H1 (cell line): Measurements from ENCODE around the gene HABP2. TPM values are rescaled to one million over a fixed set of nuclear protein-coding genes. Genes with fewer than 3 reads are reported as not detected.

Experiments
- CTCF ChIA-PET: fragments of 300-600 bp; sonication (Branson Sonifier 250); formaldehyde crosslinking; loops from one replicate; lab custom pipeline; 2021; ENCODE audit not compliant: partially characterized antibody; lab: Charles Lee
- POLR2A ChIA-PET: fragments of 300-600 bp; sonication (Branson Sonifier 250); formaldehyde crosslinking; loops from one replicate; lab custom pipeline; 2021; ENCODE audit warnings: inconsistent platforms; ENCODE audit not compliant: partially characterized antibody; lab: Charles Lee
- DNase-seq, 2 experiments: peaks; one replicate each; pipeline versions ENCODE4 v3.0.0 to v3.0.0-alpha.2; 2010 to 2022; ENCODE audit warnings: low spot score in 2 of 2, low read depth in 1 of 2, mixed read lengths in 1 of 2
- FAIRE-seq: peaks from 2 replicates; lab custom pipeline; 2011; peaks lifted over from hg19 to GRCh38; lab: Jason Lieb, UNC
- H2AFZ ChIP-seq: 2 replicates; pipeline ENCODE4 v1.8.1; 2012; ENCODE audit warnings: low read length, inconsistent platforms
- H2AK5ac ChIP-seq: 2 replicates; pipeline ENCODE4 v1.6.1; 2013; ENCODE audit warnings: low read depth, low read length
- H2BK120ac ChIP-seq: replicated peaks from 2 replicates; pipeline ENCODE3; 2013; ENCODE audit warnings: low read depth, low read length, inconsistent platforms
- H2BK12ac ChIP-seq: 2 replicates; pipeline ENCODE4 v1.6.1; 2013; ENCODE audit warnings: low read depth, low read length
- H2BK15ac ChIP-seq: 2 replicates; pipeline ENCODE4 v1.6.1; 2013; ENCODE audit warnings: low read length
- H2BK20ac ChIP-seq: 2 replicates; pipeline ENCODE4 v1.6.1; 2013; ENCODE audit warnings: low read length
- H2BK5ac ChIP-seq: 2 replicates; pipeline ENCODE4 v1.6.1; 2013; ENCODE audit warnings: low read depth, low read length
- H3K14ac ChIP-seq: 2 replicates; pipeline ENCODE4 v1.6.1; 2013; ENCODE audit warnings: inconsistent platforms; ENCODE audit not compliant: insufficient read length
- H3K18ac ChIP-seq: 2 replicates; pipeline ENCODE4 v1.6.1; 2013; ENCODE audit warnings: low read length; ENCODE audit errors: extremely low read depth
- H3K23ac ChIP-seq: 2 replicates; pipeline ENCODE4 v1.6.1; 2013; ENCODE audit warnings: inconsistent platforms; ENCODE audit not compliant: insufficient read length
- H3K23me2 ChIP-seq: 2 replicates; pipeline ENCODE4 v1.6.1; 2013; ENCODE audit warnings: low read depth, low read length
- H3K27ac ChIP-seq: 2 replicates; pipeline ENCODE4 v1.6.1; 2011; ENCODE audit warnings: low read depth, low read length, inconsistent platforms
- H3K27me3 ChIP-seq, 4 experiments: replicated peaks in 1 of 4; 1 replicate in 1 of 4; 2 replicates in 3 of 4; pipeline versions ENCODE4 v1.6.1 to v1.8.1; 2011 to 2013; ENCODE audit warnings: low read length in 3 of 4, mild to moderate bottlenecking in 3 of 4, inconsistent platforms in 2 of 4, mixed read lengths in 2 of 4, moderate library complexity in 1 of 4; ENCODE audit not compliant: control insufficient read depth in 3 of 4, insufficient read depth in 3 of 4; ENCODE audit errors: extremely low read depth in 1 of 4
- H3K36me3 ChIP-seq, 4 experiments: 2 replicates each; pipeline versions ENCODE4 v1.6.1 to v1.8.1; 2011 to 2013; ENCODE audit warnings: mild to moderate bottlenecking in 4 of 4, low read length in 3 of 4, moderate library complexity in 2 of 4, control low read depth in 1 of 4, inconsistent platforms in 1 of 4; ENCODE audit not compliant: insufficient read depth in 4 of 4, control insufficient read depth in 2 of 4
- H3K4ac ChIP-seq: replicated peaks from 2 replicates; pipeline ENCODE3; 2013; ENCODE audit warnings: low read length, low read depth, mixed read lengths, inconsistent platforms; ENCODE audit not compliant: insufficient read length
- H3K4me1 ChIP-seq, 4 experiments: replicated peaks in 1 of 4; 1 replicate in 1 of 4; 2 replicates in 3 of 4; pipeline versions ENCODE4 v1.6.1 to v1.8.1; 2011 to 2013; ENCODE audit warnings: low read length in 3 of 4, inconsistent platforms in 2 of 4, mixed read lengths in 1 of 4; ENCODE audit not compliant: insufficient read depth in 4 of 4, control insufficient read depth in 3 of 4
- H3K4me2 ChIP-seq, 2 experiments: 2 replicates each; pipeline versions ENCODE4 v1.6.1 to v1.8.1; 2011 to 2013; ENCODE audit warnings: low read depth in 2 of 2, low read length in 2 of 2, control low read depth in 1 of 2, inconsistent platforms in 1 of 2, mild to moderate bottlenecking in 1 of 2; ENCODE audit not compliant: insufficient read depth in 1 of 2
- H3K4me3 ChIP-seq, 4 experiments: fragments of 200-600, 300-600 bp in 1 of 4; sonication (generic), shearing (Covaris generic), sonication (Bioruptor Twin) in 1 of 4; 2 replicates each; pipeline versions ENCODE4 v1.5.1 to v1.8.1; 2011 to 2016; ENCODE audit warnings: low read length in 4 of 4, low read depth in 3 of 4, control low read depth in 2 of 4, inconsistent platforms in 2 of 4, mild to moderate bottlenecking in 2 of 4, mixed read lengths in 1 of 4, moderate library complexity in 1 of 4; ENCODE audit not compliant: insufficient read depth in 2 of 4; ENCODE audit errors: extremely low read depth in 1 of 4
- H3K56ac ChIP-seq: replicated peaks from 2 replicates; pipeline ENCODE3; 2013; ENCODE audit warnings: low read depth, mild to moderate bottlenecking, mixed read lengths, low read length, inconsistent platforms; ENCODE audit not compliant: insufficient read length
- H3K79me1 ChIP-seq: 2 replicates; pipeline ENCODE4 v1.6.1; 2013; ENCODE audit warnings: low read depth, low read length, control low read depth
- H3K79me2 ChIP-seq, 2 experiments: 2 replicates each; pipeline versions ENCODE4 v1.6.1 to v1.8.1; 2012 to 2013; ENCODE audit warnings: low read length in 2 of 2, mild to moderate bottlenecking in 2 of 2, inconsistent platforms in 1 of 2; ENCODE audit not compliant: insufficient read depth in 2 of 2, control insufficient read depth in 1 of 2
- H3K9ac ChIP-seq, 4 experiments: replicated peaks in 1 of 4; 1 replicate in 1 of 4; 2 replicates in 3 of 4; pipeline versions ENCODE4 v1.6.1 to v1.8.1; 2011 to 2013; ENCODE audit warnings: low read depth in 3 of 4, low read length in 3 of 4, control low read depth in 2 of 4, mild to moderate bottlenecking in 2 of 4, moderate library complexity in 2 of 4, inconsistent platforms in 1 of 4; ENCODE audit errors: extremely low read depth in 1 of 4
- H3K9me3 ChIP-seq, 2 experiments: 2 replicates each; pipeline versions ENCODE4 v1.6.1 to v1.8.1; 2012 to 2013; ENCODE audit warnings: mild to moderate bottlenecking in 2 of 2, moderate library complexity in 2 of 2, control low read depth in 1 of 2, inconsistent platforms in 1 of 2, low read depth in 1 of 2, low read length in 1 of 2, mixed read lengths in 1 of 2; ENCODE audit not compliant: insufficient read depth in 2 of 2
- H4K20me1 ChIP-seq, 2 experiments: replicated peaks in 1 of 2; 2 replicates each; pipeline versions ENCODE3 to v1.8.1; 2011 to 2013; ENCODE audit warnings: inconsistent platforms in 2 of 2, low read length in 2 of 2, mild to moderate bottlenecking in 1 of 2; ENCODE audit not compliant: insufficient read depth in 2 of 2, control insufficient read depth in 1 of 2
- H4K5ac ChIP-seq: 2 replicates; pipeline ENCODE4 v1.6.1; 2013; ENCODE audit warnings: low read length, low read depth, mixed read lengths, inconsistent platforms; ENCODE audit not compliant: insufficient read length
- H4K8ac ChIP-seq: 2 replicates; pipeline ENCODE4 v1.8.0; 2013; ENCODE audit warnings: mild to moderate bottlenecking, moderate library complexity, low read length, inconsistent platforms; ENCODE audit not compliant: insufficient read depth; ENCODE audit errors: extremely low read depth
- H4K91ac ChIP-seq: replicated peaks from 2 replicates; pipeline ENCODE3; 2013; ENCODE audit warnings: low read length, mixed read lengths, inconsistent platforms; ENCODE audit not compliant: insufficient read length
- BCL11A ChIP-seq, 2 experiments: IDR thresholded peaks; one replicate each; pipeline ENCODE4 v1.6.1; 2011; ENCODE audit warnings: low read depth in 2 of 2, low read length in 2 of 2, mild to moderate bottlenecking in 2 of 2
- CEBPB ChIP-seq: IDR thresholded peaks from 2 replicates; pipeline ENCODE4 v1.6.1; 2012; ENCODE audit warnings: low read depth, low read length
- RNF2 ChIP-seq: fragments of 200-900, 300-1000 bp; sonication (generic); IDR thresholded peaks from 2 replicates; pipeline ENCODE4 v1.7.1; 2016; ENCODE audit warnings: borderline replicate concordance, low read depth, mild to moderate bottlenecking, antibody characterized with exemption, low read length; ENCODE audit not compliant: poor library complexity, severe bottlenecking; ENCODE audit errors: missing control alignments
- SUZ12 ChIP-seq: fragments of 200-600 bp; sonication (generic); IDR thresholded peaks from 2 replicates; pipeline ENCODE4 v1.6.1; 2012; ENCODE audit warnings: mild to moderate bottlenecking, inconsistent platforms, low read length, moderate library complexity, mixed read lengths
- USF2 ChIP-seq: IDR thresholded peaks from 2 replicates; pipeline ENCODE4 v1.6.1; 2011; ENCODE audit warnings: low read length, improper control_type of control experiment
- WGBS, 2 experiments: shearing (Covaris generic) in 1 of 2; methylation state at CpG; one replicate each; pipeline versions ENCODE4 v1.1.6 to v1.1.7; 2013 to 2015; ENCODE audit warnings: low lambda C conversion rate in 2 of 2, mixed read lengths in 2 of 2, inconsistent platforms in 1 of 2, low coverage in 1 of 2, missing lambda C conversion rate in 1 of 2; ENCODE audit not compliant: insufficient replicate concordance in 2 of 2, insufficient coverage in 1 of 2, insufficient read length in 1 of 2; ENCODE audit errors: extremely low coverage in 1 of 2, missing lambda C conversion rate in 1 of 2; 5-methylcytosine and 5-hydroxymethylcytosine counted together
- polyA plus RNA-seq, 7 experiments: library from polyadenylated mRNA; depleted of rRNA in 3 of 7; stranded (reverse) in 5 of 7; unstranded in 2 of 7; fragments of >200 nt in 5 of 7; fragments of 200-250 nt in 2 of 7; gene quantifications; 1 replicate in 5 of 7; 2 replicates in 1 of 7; 4 replicates in 1 of 7; pipeline versions ENCODE4 v1.2.1 to v1.2.3, GENCODE V29; 2011 to 2013; ENCODE audit warnings: missing spikeins in 2 of 7, mixed read lengths in 2 of 7
- total RNA-seq: library from RNA; stranded (reverse); fragmentation: NEBNext Ultra II Directional; extraction: Animal tissue kit (Norgen Biotek cat#: 25700); gene quantifications from 2 replicates; pipeline ENCODE4 v1.2.1, GENCODE V29; 2021

The HABP2 gene
- total and polyA plus RNA-seq, 2 of the 8 experiments (the other 6 are each of a cell fraction or from before 2014, with no cell fraction given) = not detected

- no peak overlapping the region for H4K5ac ChIP-seq
- no peak overlapping the region for H3K14ac ChIP-seq
- no peak overlapping the region for H2BK120ac ChIP-seq
- no peaks in the 10 kb centered on the region for H4K20me1 ChIP-seq
- no peak overlapping the region for H2AK5ac ChIP-seq
- FAIRE-seq = no peak
- H3K4ac ChIP-seq = no peak overlapping the region
- H3K56ac ChIP-seq = no peak overlapping the region
- H2BK15ac ChIP-seq = no peak overlapping the region
- H3K27ac ChIP-seq = no peak overlapping the region
- H3K27me3 ChIP-seq = no peaks in the 10 kb centered on the region; a peak in 1 of 7 replicates
- H3K79me1 ChIP-seq = no peaks in the 10 kb centered on the region
- DNase-seq = no peak
- no peak overlapping the region for H3K23ac ChIP-seq
- no peaks in the 10 kb centered on the region for H3K79me2 ChIP-seq
- CTCF ChIA-PET = interaction anchor here (0.9 to 1.2 kb wide), 3 partner anchors 8 to 19 kb away, joined by 3 to 4 read pairs (median 3); no protein-coding TSS in a partner anchor
- WGBS, 2 experiments = 84% methylated on average over 13 of the region's 13 CpGs; no CpG with 5 or more reads in 1 of the 2 experiments
- H3K9me3 ChIP-seq = no peaks in the 10 kb centered on the region; a peak in 1 of 4 replicates
- H3K4me1 ChIP-seq = no peaks in the 10 kb centered on the region
- TF ChIP-seq RNF2 (no peak), USF2 (no peak), SUZ12 (no peak), BCL11A (IDR thresholded peaks at IDR 0.05; ENCODE audit: low read depth in 2 of 2, low read length in 2 of 2) (no peak), CEBPB (no peak)
- TF ChIP-seq, all 59 proteins: peak for 0
- Histone ChIP-seq H3K9ac (no peak overlapping the region), H2BK20ac (no peak overlapping the region), H2AFZ (no peak overlapping the region), H2BK12ac (no peak overlapping the region), H4K91ac (no peak overlapping the region), H3K18ac (no peak overlapping the region), H3K4me3 (no peak overlapping the region), H3K23me2 (no peaks in the 10 kb centered on the region), H2BK5ac (no peak overlapping the region), H3K4me2 (no peak overlapping the region), H4K8ac (no peak overlapping the region), H3K36me3 (no peaks in the 10 kb centered on the region)
- POLR2A ChIA-PET = no interaction called here
Observed at GRCh38 chr10:113603057-113603777, 50.4 kb downstream of the HABP2 start.
